ENCODE measurements around the gene MDN1.
"Not testable (repeated sequence)": the region's sequence is repeated elsewhere in the genome, so short reads cannot be mapped to it uniquely, and the experiment has no call there.

Gene MDN1

GRCh38 chr6:89643406-89643805 is 176.2 kb downstream of the MDN1 start:
- no peak for DNase-seq

GRCh38 chr6:89642956-89643355 is 176.6 kb downstream of the MDN1 start:
- DNase-seq, result no peak

DNA sequence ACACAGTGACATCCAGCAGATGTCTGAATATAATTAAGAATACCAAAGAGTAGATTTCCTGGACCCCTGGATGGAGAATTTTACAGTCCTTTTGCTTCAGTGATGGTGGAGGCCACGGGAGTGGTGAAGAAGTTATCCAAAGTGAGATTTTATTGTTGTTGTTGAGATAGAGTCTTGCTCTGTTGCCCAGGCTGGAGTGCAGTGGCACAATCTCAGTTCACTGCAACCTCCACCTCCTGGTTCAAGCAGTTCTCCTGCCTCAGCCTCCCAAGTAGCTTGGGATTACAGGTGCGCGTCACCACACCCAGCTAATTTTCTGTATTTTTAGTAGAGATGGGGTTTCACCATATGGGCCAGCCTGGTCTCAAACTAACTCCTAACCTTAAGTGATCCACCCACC is 178.0 kb downstream of the MDN1 start:
- DNase-seq, result not testable (repeated sequence)

DNA sequence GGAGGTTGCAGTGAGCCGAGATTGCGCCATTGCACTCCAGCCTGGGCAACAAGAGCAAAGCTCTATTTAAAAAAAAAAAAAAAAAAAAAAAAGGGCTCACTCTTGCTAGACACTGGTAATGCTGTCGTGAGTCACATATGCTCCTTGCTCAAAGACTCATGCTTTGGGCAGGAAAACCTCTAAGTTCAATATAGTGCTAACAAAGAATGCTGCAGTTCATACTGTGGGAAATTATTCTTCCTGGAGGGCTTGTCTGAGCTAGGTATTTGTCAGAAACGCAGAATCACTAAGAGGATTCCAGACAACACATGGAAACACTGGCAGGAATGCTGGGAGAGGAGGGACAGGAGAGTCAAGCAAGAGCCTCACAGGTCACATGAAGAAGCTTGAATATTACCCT is 178.8 kb downstream of the MDN1 start:
- peak; percentile 37 for DNase-seq

DNA sequence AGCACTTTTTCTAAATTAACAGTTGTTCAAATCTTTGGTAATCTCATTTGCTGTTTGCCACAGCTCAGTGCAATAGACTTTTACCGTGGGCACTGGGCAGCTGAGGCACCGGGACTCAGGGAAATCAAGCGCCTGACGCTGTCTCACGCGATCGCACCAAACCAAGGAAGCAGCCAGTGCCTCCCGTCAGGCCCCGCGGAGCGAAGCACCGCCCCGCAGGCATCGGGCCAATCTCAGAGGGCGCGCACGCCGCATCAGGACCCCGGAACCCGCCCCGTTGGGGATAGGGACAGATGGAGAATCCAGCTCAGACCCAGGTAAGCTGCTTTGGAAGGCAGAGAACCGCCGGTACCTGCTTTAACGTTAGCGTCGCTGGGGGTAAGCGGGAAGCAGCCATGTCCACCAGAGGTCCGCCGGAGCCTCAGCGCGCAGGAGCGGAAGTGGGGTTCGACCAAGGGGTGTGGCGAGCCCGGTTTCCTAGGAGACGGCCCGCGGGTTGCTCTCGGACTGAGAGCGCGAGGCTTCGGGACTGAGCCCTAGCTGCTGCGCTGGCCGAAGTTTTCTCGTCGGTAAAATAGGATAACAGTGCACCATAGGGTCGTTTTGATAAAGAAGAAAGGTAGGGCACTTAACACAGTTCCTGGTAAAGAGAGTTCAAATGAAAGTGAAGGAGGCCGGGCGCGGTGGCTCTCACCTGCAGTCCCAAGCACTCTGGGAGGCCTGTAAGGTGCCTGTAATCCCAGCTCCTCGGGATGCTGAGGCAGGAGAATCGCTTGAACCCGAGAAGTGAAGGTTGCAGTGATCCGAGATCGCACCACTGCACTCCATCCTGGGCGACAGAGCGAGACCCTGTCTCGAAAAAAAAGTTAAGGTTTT is 181.0 kb downstream of the MDN1 start, which contains the start of gene LYRM2:
LYRM2 (minus strand) TSS at position 428 of the 876 bp plus-strand sequence; CDS start at position 397, 31 bp downstream.
- DNase-seq, result peak; percentile 95

DNA sequence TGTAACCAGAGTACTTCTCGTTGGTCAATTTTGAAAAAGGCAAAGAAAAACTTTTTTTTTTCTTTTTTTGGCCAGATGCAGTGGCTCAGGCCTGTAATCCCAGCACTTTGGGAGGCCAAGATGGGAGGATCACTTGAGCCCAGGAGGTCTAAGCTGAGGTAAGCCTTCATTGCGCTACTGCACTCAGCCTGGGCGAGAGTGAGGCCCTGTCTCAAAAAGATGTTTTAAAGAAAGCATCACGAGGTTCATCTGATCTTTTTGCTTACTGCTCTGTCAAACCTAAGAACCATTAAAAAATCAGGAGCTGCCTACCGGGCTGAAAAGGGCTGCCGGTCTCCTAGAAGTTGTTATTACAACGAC is 181.7 kb downstream of the MDN1 start:
- DNase-seq, result no peak

- not testable (repeated sequence) for DNase-seq
These were observed 183.2 kb downstream of the MDN1 start for GRCh38 chr6:89636412-89636811.

GRCh38 chr6:89630488-89630887 is 189.1 kb downstream of the MDN1 start:
- no peak for DNase-seq

DNA sequence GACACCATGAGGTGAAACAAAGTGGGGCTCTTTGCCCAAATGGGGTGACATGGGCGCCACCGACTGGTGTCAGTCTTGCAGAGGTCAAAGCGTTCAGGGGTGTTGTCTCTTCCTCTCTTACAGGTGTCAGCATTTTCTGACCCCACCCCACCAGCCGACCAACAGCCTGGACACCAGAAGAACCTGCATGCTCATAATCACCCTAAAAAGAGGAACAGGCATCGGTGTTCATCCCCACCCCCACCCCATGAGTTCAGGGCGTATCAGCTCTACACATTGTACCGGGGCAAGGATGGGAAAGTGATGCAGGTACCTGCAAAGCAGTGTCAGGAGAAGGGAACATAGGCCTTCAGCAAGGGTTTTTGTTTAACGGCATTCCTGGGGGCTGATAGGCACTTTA is 195.8 kb downstream of the MDN1 start:
- DNase-seq, result no peak

DNA sequence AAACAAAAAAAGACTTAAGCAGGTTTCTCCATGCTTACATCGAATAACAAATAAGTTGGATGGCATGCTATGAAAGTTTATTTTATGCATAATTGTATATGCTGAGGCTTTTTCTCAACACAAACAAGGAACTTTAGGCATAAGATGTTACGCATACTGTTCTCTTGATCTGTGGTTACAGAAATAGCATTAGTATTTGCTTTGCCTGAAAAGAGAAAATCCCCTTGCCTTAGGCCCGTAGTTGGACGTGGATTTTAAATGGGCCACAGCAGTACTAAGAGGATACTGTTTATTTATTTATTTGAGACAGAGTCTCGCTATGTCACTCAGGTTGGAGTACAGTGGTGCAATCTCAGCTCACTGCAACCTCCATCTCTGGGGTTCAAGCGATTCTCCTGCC is 200.0 kb downstream of the MDN1 start:
- no peak for DNase-seq

DNA sequence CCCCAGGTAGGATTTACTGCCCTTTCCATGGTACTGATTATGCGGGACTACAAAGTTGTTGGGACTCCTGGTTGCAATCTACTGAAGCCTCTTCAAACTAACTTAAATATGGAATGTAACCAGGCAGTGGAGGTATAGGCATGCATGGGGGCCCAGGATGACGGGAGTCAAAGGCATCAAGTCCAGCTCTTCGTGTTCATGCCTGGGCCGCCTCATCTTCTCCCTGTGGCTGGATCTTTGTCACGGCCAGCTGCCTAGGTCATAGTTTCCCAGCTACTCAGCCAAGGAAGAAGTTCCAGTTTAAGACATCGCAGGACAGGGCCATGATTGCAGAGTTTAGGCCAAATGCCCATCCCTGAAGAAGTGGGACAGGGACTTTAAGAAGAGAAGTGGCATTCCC is 201.6 kb downstream of the MDN1 start:
- no peak for DNase-seq

DNA sequence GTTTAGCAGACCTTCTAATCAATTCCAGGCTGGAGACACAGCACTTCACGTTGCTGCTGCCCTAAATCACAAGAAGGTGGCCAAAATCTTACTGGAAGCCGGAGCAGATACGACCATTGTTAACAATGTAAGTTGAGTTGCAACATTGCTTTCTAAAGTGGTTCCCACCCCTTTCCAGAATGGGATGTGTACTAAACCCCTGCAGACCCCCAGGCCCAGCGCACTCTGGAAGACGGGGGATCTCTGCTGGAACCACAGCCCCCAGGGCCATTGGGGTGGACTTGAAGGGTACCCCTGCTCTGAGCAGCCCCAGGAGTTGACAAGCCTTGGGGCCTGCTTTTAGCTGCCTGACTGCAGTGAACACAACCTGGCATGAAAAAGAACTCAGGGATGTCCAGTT is 203.1 kb downstream of the MDN1 start:
- DNase-seq, result no peak

DNA sequence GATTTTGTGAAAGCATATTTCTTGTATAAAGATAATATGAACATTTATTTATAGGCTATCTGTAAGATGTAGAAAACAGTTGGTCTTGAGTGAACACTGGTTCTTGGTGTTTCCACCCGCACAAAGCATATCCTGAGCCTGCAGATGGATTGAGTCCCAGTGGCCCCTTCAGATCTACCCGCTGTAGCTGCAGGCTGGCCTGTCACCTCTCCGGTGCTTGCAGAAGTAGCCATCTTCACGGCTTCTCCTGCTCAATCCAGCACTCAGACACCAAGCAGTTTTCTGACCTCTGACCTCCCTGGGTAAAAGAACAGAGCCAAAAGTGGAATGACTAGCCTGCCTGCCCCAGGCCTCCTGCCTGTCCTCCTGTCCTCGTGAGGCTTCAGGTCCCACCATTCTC is 203.7 kb downstream of the MDN1 start:
- DNase-seq, result no peak

DNA sequence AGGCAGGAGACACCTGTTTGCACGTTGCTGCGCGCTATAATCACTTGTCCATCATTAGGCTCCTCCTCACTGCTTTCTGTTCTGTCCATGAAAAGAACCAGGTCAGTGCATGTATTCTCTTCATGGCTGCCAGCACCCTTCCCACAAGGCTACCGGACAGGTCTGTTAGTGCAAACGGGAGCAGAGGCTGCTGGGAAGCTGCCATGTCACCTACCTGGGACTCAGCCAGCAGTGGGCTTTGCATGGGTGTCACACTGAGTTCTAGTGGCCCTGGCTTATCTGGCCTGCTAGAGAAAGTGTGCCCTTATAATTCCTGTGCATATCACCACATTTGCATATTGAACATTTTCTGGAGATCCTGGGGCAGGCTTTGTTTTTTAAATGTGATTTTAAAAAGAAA is 205.8 kb downstream of the MDN1 start:
- no peak for DNase-seq

GRCh38 chr6:89612121-89612520 is 207.5 kb downstream of the MDN1 start:
- no peak for DNase-seq

GRCh38 chr6:89611666-89612065 is 207.9 kb downstream of the MDN1 start:
- DNase-seq, result no peak

GRCh38 chr6:89610149-89610642 is 209.4 kb downstream of the MDN1 start:
- peak; percentile 78 for DNase-seq

GRCh38 chr6:89605861-89606260 is 213.7 kb downstream of the MDN1 start:
- no peak for DNase-seq

DNA sequence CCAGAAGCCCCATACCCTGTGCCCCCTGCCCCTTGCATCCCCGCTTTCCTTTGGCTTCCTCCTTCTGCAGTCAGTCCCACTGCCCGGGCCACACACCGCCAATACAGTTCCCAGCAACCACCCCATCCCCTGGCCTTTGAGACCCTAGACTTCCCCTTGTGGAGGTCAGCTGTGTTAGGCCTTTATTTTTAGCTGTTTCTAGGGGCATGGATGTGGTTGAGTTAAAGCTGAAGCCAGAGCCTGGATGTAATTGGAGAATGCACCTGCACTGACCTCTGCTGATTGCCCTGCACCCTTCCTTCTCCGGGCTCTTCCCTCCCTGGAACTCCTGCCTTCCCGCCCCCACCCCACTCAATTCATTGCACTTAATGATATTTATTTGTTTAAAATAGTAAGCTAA is 214.9 kb downstream of the MDN1 start:
- no peak for DNase-seq

- no peak for DNase-seq
These were observed 217.4 kb downstream of the MDN1 start for GRCh38 chr6:89602166-89602565.

- DNase-seq, result no peak
These were observed 219.9 kb downstream of the MDN1 start for GRCh38 chr6:89599727-89600126.

- DNase-seq, result peak; percentile 45
These were observed 221.6 kb downstream of the MDN1 start for GRCh38 chr6:89597988-89598387.

- DNase-seq, result no peak
These were observed 222.2 kb downstream of the MDN1 start for GRCh38 chr6:89597372-89597771.

DNA sequence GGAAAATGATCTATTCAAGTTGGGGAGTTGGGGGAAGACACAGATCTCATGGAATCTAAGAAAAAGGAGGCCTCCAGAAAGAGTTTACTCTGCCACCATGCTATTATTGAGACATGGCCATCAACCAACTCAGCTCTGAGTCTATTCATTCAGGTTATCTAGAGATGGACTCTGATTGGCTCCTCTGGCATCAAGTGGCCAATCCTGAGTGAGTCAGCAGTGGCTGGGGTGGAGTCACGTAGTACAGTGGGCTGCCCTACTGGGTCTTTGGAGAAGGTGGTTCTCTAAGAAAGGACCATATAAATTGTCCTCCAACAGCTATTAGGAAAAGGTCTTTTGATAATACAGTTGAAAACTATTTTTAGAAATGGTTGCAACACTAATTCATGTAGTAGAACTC is 223.1 kb downstream of the MDN1 start:
- DNase-seq, result peak; percentile 17

DNA sequence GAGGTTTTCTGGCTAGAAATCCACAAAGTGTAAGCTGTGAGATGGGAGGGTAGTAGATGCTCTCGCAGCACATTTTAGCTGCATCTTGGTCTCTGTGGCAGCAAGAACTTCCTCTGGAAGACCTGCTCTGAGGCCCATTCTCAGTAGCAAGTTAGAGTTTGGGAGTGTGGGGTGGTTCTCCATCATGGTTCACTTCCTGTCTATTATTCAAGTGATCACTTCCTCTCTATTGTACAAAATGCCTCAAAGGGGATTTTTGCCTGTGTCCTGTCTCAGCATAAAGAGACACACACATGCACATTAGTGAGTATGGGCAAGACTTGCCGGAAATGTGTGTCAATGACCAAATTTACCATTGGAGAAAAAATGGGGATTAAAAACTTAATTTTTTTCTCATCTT is 223.5 kb downstream of the MDN1 start:
- DNase-seq, result no peak
